WTC11 (cell line): ENCODE measurements around the gene KIF6. TPM values are rescaled to one million over a fixed set of nuclear protein-coding genes. Genes with fewer than 3 reads are reported as not detected.

Experiments used
- ATAC-seq: fragments of 200-7000 bp; cut with Tn5 transposase; 2 replicates; pipeline ENCODE4 v1.10.0; 2021; ENCODE audit warnings: mild to moderate bottlenecking, moderate library complexity
- CTCF ChIA-PET: fragments of 300-600 bp; sonication (Branson Sonifier 250); formaldehyde crosslinking; loops from one replicate; lab custom pipeline; 2021; ENCODE audit warnings: antibody characterized with exemption; lab: Charles Lee
- POLR2A ChIA-PET: fragments of 350-600 bp; sonication (Branson Sonifier 250); formaldehyde crosslinking; loops from one replicate; lab custom pipeline; 2021; ENCODE audit warnings: antibody characterized with exemption; lab: Charles Lee
- DNase-seq: peaks from one replicate; pipeline ENCODE4 v3.0.0; 2021; ENCODE audit warnings: low spot score
- H3K27ac Mint-ChIP-seq: 2 replicates; pipeline ENCODE4 v1.8.0; 2021; ENCODE audit warnings: mixed read lengths
- H3K27me3 Mint-ChIP-seq: 2 replicates; pipeline ENCODE4 v1.8.0; 2021; ENCODE audit warnings: low read depth, mild to moderate bottlenecking, moderate library complexity, mixed read lengths
- H3K36me3 Mint-ChIP-seq: 2 replicates; pipeline ENCODE4 v1.8.0; 2021; ENCODE audit warnings: mixed read lengths
- H3K4me1 Mint-ChIP-seq: 2 replicates; pipeline ENCODE4 v1.8.0; 2022; ENCODE audit warnings: mixed read lengths
- H3K4me3 Mint-ChIP-seq: 2 replicates; pipeline ENCODE4 v1.8.0; 2021; ENCODE audit warnings: mild to moderate bottlenecking, moderate library complexity, mixed read lengths
- H3K9me3 Mint-ChIP-seq: 2 replicates; pipeline ENCODE4 v1.8.0; 2021; ENCODE audit warnings: mixed read lengths
- ARID4B ChIP-seq: sonication (generic); formaldehyde crosslinking; IDR thresholded peaks from 2 replicates; pipeline ENCODE4 v1.8.0; 2023; ENCODE audit warnings: missing genetic modification reagents, mild to moderate bottlenecking, borderline replicate concordance
- FOXP4 ChIP-seq: sonication (generic); formaldehyde crosslinking; IDR thresholded peaks from 2 replicates; pipeline ENCODE4 v1.8.0; 2022; ENCODE audit warnings: mild to moderate bottlenecking, missing genetic modification reagents
- GTF2I ChIP-seq: fragments of 250-450 bp; sonication (Bioruptor Pico); conservative IDR thresholded peaks from 2 replicates; pipeline ENCODE4 v1.4.0; 2021; ENCODE audit warnings: mild to moderate bottlenecking
- JAZF1 ChIP-seq: fragments of 250-450 bp; sonication (Bioruptor Pico); IDR thresholded peaks from 2 replicates; pipeline ENCODE4 v1.9.0; 2021; ENCODE audit warnings: moderate library complexity, mild to moderate bottlenecking, inconsistent platforms
- KAT7 ChIP-seq: sonication (generic); formaldehyde crosslinking; IDR thresholded peaks from 2 replicates; pipeline ENCODE4 v1.8.1; 2023; ENCODE audit warnings: missing genetic modification reagents, mild to moderate bottlenecking, borderline replicate concordance
- MXD4 ChIP-seq: fragments of 250-450 bp; sonication (Bioruptor Pico); IDR thresholded peaks from 2 replicates; pipeline ENCODE4 v1.8.0; 2021; ENCODE audit warnings: mild to moderate bottlenecking, moderate library complexity, borderline replicate concordance
- NFATC4 ChIP-seq: fragments of 250-450 bp; sonication (Bioruptor Pico); IDR thresholded peaks from 2 replicates; pipeline ENCODE4 v1.9.0; 2021; ENCODE audit warnings: mild to moderate bottlenecking
- NFYB ChIP-seq: sonication (generic); formaldehyde crosslinking; conservative IDR thresholded peaks from 2 replicates; pipeline ENCODE4 v1.8.0; 2022; ENCODE audit warnings: low read depth, missing genetic modification reagents
- PREB ChIP-seq: sonication (generic); formaldehyde crosslinking; IDR thresholded peaks from 2 replicates; pipeline ENCODE4 v1.8.1; 2022; ENCODE audit warnings: mild to moderate bottlenecking, missing genetic modification reagents, moderate library complexity, borderline replicate concordance
- RELA ChIP-seq: sonication (generic); formaldehyde crosslinking; IDR thresholded peaks from 2 replicates; pipeline ENCODE4 v1.8.1; 2022; ENCODE audit warnings: missing genetic modification reagents, mild to moderate bottlenecking, borderline replicate concordance
- TEAD1 ChIP-seq: sonication (generic); formaldehyde crosslinking; IDR thresholded peaks from 2 replicates; pipeline ENCODE4 v1.8.0; 2022; ENCODE audit warnings: mild to moderate bottlenecking, missing genetic modification reagents
- USF1 ChIP-seq: sonication (generic); formaldehyde crosslinking; IDR thresholded peaks from 2 replicates; pipeline ENCODE4 v1.8.0; 2022; ENCODE audit warnings: mild to moderate bottlenecking, missing genetic modification reagents
- ZBTB43 ChIP-seq: sonication (generic); formaldehyde crosslinking; IDR thresholded peaks from 2 replicates; pipeline ENCODE4 v1.8.1; 2023; ENCODE audit warnings: mild to moderate bottlenecking, missing genetic modification reagents
- ZMAT4 ChIP-seq: fragments of 250-450 bp; sonication (Bioruptor Pico); IDR thresholded peaks from 2 replicates; pipeline ENCODE4 v1.9.0; 2021; ENCODE audit warnings: mild to moderate bottlenecking
- ZNF138 ChIP-seq: sonication (generic); formaldehyde crosslinking; conservative IDR thresholded peaks from 2 replicates; pipeline ENCODE4 v1.8.1; 2022; ENCODE audit warnings: mild to moderate bottlenecking, moderate library complexity, missing genetic modification reagents
- ZNF219 ChIP-seq: sonication (generic); formaldehyde crosslinking; IDR thresholded peaks from 2 replicates; pipeline ENCODE4 v1.8.0; 2023; ENCODE audit warnings: missing genetic modification reagents, mild to moderate bottlenecking, borderline replicate concordance
- ZNF317 ChIP-seq: sonication (generic); formaldehyde crosslinking; IDR thresholded peaks from 2 replicates; pipeline ENCODE4 v1.8.1; 2023; ENCODE audit warnings: low read depth, mild to moderate bottlenecking, moderate library complexity, missing genetic modification reagents, borderline replicate concordance
- ZNF423 ChIP-seq: fragments of 250-450 bp; sonication (Bioruptor Pico); IDR thresholded peaks from 2 replicates; pipeline ENCODE4 v2.1.2; 2022; ENCODE audit warnings: mild to moderate bottlenecking, moderate library complexity
- total RNA-seq: library from RNA; stranded (reverse); gene quantifications from 3 replicates; pipeline ENCODE4 v1.2.3, GENCODE V29; 2021

KIF6 gene
- total RNA-seq, 1 experiment from 2014 or later: 0.57 TPM

- Mint-ChIP-seq H3K9me3 (peaks cover 3% of the 10 kb centered on the region), H3K4me3 (no peak overlapping the region), H3K36me3 (no peaks in the 10 kb centered on the region), H3K4me1 (peaks cover 38% of the 10 kb centered on the region), H3K27ac (peak overlapping the region; percentile 83), H3K27me3 (peaks cover 3% of the 10 kb centered on the region; the same call in 1 of the 2 replicates)
- DNase-seq (no peak), ATAC-seq (peak; percentile 52; the same call in 1 of the 2 replicates)
- POLR2A ChIA-PET: interaction anchor here (0.8 kb wide), 1 partner anchor 21 kb away, joined by 3 read pairs; no protein-coding TSS in a partner anchor
- CTCF ChIA-PET: interaction anchor here (0.6 to 1.5 kb wide), 2 partner anchors 133 to 841 kb away, joined by 3 to 4 read pairs; no protein-coding TSS in a partner anchor
- TF ChIP-seq NFYB (CRISPR knock-in tag) (no peak), USF1 (CRISPR knock-in tag) (no peak), FOXP4 (CRISPR knock-in tag) (no peak), JAZF1 (CRISPR knock-in tag) (no peak), ZNF423 (CRISPR knock-in tag) (no peak), ZNF317 (no peak)
These were observed 230.2 kb downstream of the KIF6 start for GRCh38 chr6:39494998-39495397.

- ChIA-PET CTCF (interaction anchor here (1.5 kb wide), 1 partner anchor 132 kb away, joined by 4 read pairs; no protein-coding TSS in a partner anchor), POLR2A (no interaction called here)
- no peaks in the 10 kb centered on the region for H3K9me3 Mint-ChIP-seq
- H3K27me3 Mint-ChIP-seq: no peaks in the 10 kb centered on the region
- no peak overlapping the region for H3K27ac Mint-ChIP-seq
- no peaks in the 10 kb centered on the region for H3K36me3 Mint-ChIP-seq
- no peak for ATAC-seq
- DNase-seq: no peak
- no peak for TF ChIP-seq ZMAT4 (CRISPR knock-in tag)
- no peak for TF ChIP-seq NFYB (CRISPR knock-in tag)
- TF ChIP-seq MXD4 (CRISPR knock-in tag): no peak
- TF ChIP-seq TEAD1 (CRISPR knock-in tag): no peak
- TF ChIP-seq PREB (CRISPR knock-in tag): no peak
- no peak for TF ChIP-seq ZNF219 (CRISPR knock-in tag)
- TF ChIP-seq RELA (CRISPR knock-in tag): no peak
- TF ChIP-seq NFATC4: no peak
- no peak for TF ChIP-seq ARID4B (CRISPR knock-in tag)
- no peak for TF ChIP-seq ZNF138
- no peak for TF ChIP-seq KAT7
- no peak for TF ChIP-seq ZBTB43 (CRISPR knock-in tag)
- no peak for TF ChIP-seq GTF2I (CRISPR knock-in tag)
- H3K4me1 Mint-ChIP-seq: peaks cover 38% of the 10 kb centered on the region
- H3K4me3 Mint-ChIP-seq: no peak overlapping the region
These were observed 231.4 kb downstream of the KIF6 start for GRCh38 chr6:39493777-39494176.
